GM21619 (cell line): Measurements from ENCODE around the gene HMGCL.

Experiments
- ATAC-seq: cut with Tn5 transposase; IDR thresholded peaks from one replicate; pipeline ENCODE4 v1.9.1; 2021; ENCODE audit not compliant: unreplicated experiment

HMGCL gene

DNA sequence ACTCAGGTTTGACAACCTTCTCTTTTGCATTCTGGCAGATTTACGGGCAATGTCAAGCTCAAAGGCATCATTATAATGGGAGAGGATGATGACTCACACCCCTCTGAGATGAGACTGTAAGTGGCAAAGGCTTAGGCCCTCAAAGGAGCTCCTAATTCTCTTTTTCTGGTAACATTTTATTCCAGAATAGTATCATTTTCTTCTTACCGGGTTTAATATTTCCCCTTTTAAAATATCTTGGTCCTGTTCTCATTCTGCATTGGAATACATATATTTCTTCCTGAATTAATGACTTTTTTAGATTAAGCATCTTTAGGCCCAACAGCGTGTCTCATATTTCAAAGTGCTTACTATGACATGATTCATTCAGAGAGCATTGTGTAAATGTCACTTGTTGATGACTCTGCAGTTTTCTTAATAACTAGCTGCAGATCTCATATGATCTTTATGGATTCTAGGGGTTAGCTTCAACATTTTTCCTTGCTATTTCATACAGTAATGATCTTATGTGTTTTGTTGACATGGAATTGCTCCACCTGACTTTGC lies 45.3 kb downstream of the HMGCL start:
- no peak for ATAC-seq

DNA sequence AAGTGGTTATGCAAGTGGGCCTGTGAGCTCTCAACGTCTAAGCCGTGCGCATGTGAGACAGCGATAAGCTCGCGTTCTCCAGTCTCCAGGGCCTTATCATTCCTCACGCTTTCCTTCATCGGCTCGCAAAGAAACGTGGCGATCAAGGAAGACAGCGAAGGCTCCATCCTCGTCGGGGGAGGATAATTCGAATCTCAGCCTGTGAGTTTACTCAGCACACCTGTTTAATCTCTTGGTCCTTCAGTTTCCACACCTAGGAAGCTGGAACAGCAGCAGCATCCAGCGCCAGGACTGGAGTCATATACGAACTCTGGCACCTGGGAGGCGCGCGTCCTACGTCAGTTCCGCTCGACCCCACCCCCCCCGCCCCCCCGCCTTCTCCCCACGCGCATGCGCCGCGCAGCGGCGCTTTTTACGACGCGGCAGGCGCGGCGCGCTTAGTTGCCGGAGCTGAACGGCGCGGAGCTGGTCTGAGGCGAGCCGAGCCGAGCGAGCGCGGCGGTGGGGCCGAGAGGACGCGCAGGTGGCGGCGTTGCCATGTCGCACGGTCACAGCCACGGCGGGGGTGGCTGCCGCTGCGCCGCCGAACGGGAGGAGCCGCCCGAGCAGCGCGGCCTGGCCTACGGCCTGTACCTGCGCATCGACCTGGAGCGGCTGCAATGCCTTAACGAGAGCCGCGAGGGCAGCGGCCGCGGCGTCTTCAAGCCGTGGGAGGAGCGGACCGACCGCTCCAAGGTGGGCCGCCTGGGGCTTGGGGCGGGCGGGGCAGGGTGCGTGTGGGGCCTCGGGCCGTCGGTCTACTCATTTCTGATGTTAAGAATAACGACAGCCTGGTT lies 47.0 kb downstream of the HMGCL start, which contains the start of gene PITHD1:
Gene PITHD1 (plus strand): TSS at position 440 of the 836 bp plus-strand sequence. CDS start 98 bp downstream, at position 538.
- peak; percentile 63 for ATAC-seq

- no peak for ATAC-seq
These were observed 49.0 kb downstream of the HMGCL start for GRCh38 chr1:23776217-23776616.

DNA sequence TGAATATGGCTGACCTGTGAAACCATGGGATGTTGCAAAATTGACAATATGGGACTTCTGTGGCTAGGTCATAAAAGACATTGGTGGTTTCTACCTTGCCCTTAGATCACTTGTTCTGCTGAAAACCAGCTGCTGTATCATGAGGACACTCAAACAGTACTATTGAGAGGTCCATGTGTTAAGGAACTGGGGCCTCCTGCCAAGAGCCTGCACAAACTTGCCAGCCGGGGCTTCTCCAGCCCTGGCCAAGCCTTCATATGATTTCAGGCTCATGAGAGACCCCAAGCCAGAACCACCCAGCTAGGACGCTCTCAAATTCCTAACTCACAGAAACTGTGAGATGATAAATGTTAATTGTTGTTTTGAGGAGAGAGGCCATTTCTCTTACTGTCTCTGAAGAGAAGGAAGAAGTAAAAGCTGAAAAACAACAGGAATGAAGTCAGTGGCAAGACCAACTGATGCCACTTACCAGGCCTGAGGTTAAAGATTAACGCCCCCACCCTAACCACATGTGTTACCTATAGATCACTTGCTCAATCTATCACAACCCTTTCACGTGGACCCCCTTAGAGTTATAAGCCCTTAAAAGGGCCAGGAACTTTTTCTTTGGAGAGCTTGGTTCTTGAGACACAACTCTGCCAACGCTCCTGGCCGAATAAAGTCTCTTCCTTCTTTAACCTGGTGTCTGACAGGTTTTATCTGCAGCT lies 50.9 kb downstream of the HMGCL start:
- ATAC-seq: no peak

DNA sequence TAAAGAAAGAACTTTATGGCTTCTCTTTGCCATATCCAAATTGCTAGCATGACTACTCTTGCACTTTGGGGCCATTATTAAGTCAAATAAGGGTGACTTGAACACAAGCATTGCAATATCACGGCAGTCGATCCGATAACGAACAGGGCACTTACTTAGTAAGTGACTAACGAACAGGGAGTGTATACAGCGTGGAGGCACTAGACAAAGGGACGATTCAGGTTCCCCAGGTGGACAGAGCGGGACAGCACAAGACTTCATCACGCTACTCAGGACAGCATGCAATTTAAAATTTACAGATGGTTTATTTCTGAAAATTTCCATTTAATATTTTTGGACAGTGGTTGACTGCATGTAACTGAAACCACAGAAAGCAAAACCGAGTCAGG lies 52.4 kb downstream of the HMGCL start:
- ATAC-seq: no peak

DNA sequence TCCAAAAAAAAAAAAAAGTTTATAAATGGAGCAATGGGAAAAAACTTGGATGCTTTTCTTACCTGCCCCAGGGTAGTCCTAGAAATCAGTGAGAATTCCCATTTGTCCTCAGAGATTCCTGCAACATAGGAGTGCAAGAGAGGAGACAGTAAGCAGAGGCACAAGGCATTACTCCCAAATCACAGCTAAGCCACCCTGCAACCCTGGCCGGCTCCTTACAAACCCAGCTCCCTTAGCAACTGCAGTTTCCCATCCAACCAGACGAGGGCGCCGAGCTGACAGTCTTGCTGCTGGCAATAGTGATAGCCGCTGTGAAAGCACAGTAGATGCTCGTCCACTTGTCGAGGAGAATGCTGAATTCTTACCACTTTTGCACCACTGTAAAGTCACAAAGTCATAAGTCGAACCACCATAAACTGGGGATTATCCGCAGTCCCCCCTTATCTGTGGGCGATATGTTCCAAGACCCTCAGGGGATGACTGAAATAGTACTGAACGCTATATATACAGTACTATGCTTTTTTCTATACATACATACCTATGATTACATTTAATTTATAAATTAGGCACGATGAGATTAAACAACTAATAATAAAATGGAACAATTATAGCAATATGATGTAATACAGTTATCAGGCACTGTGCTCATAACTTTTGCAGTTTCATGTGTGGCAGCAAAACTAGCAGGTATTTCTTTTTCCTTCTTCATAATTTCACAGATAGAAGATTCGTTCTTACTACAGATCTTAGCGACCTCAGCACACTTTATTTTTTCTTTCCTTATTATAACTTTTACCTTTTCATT lies 53.0 kb downstream of the HMGCL start:
- peak; percentile 54 for ATAC-seq

- no peak for ATAC-seq
These were observed 56.5 kb downstream of the HMGCL start for GRCh38 chr1:23768733-23769132.

- no peak for ATAC-seq
These were observed 62.1 kb downstream of the HMGCL start for GRCh38 chr1:23763041-23763577.

DNA sequence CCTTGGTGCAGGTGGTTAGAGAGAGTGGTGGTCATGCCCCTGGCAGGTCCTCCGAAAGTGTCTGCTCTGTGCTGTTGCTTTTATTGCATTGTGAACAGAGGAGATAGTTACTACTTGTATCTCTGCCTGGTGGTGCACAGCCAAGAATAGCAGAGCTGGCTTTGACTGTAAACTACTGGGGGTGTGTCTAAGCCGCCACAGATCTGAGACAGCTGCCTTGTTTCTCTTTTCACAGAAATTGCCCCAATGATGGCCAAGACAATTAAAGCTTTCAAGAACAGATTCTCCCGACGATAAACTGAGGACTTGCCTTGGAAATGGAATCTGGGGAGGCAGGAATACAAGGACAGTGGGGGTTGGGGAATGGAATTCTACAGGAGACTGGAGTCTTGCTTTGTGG lies 66.0 kb downstream of the HMGCL start:
- ATAC-seq: no peak

GRCh38 chr1:23757812-23758211 lies 67.4 kb downstream of the HMGCL start:
- no peak for ATAC-seq

DNA sequence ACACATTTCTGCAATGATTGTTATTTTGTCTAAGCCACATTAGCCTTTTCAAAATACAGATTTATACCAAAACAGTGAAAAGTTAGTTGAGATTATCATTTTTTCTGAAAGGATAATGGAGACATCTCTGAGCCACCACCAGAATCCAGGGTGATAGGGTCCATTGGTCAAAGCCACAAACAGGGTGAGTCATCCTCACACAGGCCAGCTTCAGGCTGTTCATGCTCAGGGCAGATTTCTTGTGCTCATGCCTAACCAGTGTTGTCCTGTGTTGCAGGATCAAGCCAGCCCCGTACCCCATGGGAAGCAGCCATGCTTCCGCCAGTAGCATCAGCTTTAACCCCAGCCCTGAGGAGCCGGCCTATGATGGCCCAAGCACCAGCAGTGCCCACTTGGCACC lies 68.6 kb downstream of the HMGCL start:
- no peak for ATAC-seq

DNA sequence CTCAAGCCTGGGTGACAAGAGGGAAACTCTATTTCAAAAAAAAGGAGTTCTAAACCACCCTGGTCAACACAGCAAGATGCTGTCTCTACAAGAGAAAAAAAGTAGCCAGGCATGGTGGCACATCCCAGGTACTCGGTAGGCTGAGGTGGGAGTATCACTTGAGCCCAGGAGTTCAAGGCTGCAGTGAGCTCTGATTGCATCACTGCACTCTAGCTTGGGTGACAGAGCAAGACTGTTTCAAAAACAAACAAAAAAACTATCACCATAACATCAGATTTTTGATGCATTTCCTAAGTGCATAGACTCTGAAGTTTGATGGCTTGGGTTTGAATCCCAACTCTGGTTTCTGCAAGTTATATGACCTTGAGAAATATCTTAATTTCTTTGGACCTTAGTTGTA lies 72.3 kb downstream of the HMGCL start:
- ATAC-seq: no peak
